ENCODE measurements around the gene OR52N5. TPM values are rescaled to one million over a fixed set of nuclear protein-coding genes. Genes with fewer than 3 reads are reported as not detected.

OR52N5 gene
- total and polyA plus RNA-seq, 2 experiments from 2014 or later = not detected

- TF ChIP-seq ZNF462 (CRISPR knock-in tag; IDR thresholded peaks at IDR 0.05) (no peak), EZH2 (IDR thresholded peaks at IDR 0.05; ENCODE audit: low read depth, unreplicated experiment) (no peak), ETS1 (IDR thresholded peaks at IDR 0.05) (no peak)
These were observed 36.5 kb downstream of the OR52N5 start (continued) for GRCh38 chr11:5746614-5747013.

GRCh38 chr11:5738431-5738830, 44.7 kb downstream of the OR52N5 start:
- H3K4me2 ChIP-seq = no peak overlapping the region
- Mint-ChIP-seq H3K36me3 (ENCODE audit: low read depth) (no peaks in the 10 kb centered on the region), H3K4me1 (no peaks in the 10 kb centered on the region), H3K9me3 (no peaks in the 10 kb centered on the region), H3K27ac (no peak overlapping the region), H3K27me3 (ENCODE audit: insufficient read depth, low read depth, poor library complexity) (no peaks in the 10 kb centered on the region), H3K4me3 (no peak overlapping the region)
- H2AFZ ChIP-seq = no peak overlapping the region
- no peaks in the 10 kb centered on the region for H3F3A ChIP-seq (replicated peaks; ENCODE audit: low read depth)
- DNase-seq (ENCODE audit: low spot score) = no peak
- no peaks in the 10 kb centered on the region for H3K4me1 ChIP-seq (ENCODE audit: insufficient read depth)
- no peak overlapping the region for H3K27ac ChIP-seq (ENCODE audit: low read depth)
- no peak for ATAC-seq
- no peaks in the 10 kb centered on the region for H3K79me2 ChIP-seq (replicated peaks; ENCODE audit: insufficient read depth)
- no peaks in the 10 kb centered on the region for H4K20me1 ChIP-seq (replicated peaks; ENCODE audit: insufficient read depth)
- H3K36me3 ChIP-seq (ENCODE audit: insufficient read depth) = no peaks in the 10 kb centered on the region
- no peak overlapping the region for H3K4me3 ChIP-seq
- H3K9me2 ChIP-seq (ENCODE audit: insufficient read depth) = no peaks in the 10 kb centered on the region
- H3K27me3 ChIP-seq (ENCODE audit: insufficient read depth) = no peaks in the 10 kb centered on the region
- TF ChIP-seq CTCF (conservative IDR thresholded peaks at IDR 0.05; ENCODE audit: low read depth in 2 of 2) (no peak), ETS1 (IDR thresholded peaks at IDR 0.05) (no peak), REST (IDR thresholded peaks at IDR 0.05; ENCODE audit: unreplicated experiment) (no peak)
